Measurements from ENCODE around the gene SPTBN5.

- TF ChIP-seq CTCF (IDR thresholded peaks at IDR 0.05) = no peak
- no peak for TF ChIP-seq E2F4 (CRISPR knock-in tag; IDR thresholded peaks at IDR 0.05; ENCODE audit: borderline replicate concordance, low read depth)
- no peak for TF ChIP-seq ZNF423 (CRISPR knock-in tag; IDR thresholded peaks at IDR 0.05)
These were observed 39.9 kb upstream of the SPTBN5 start for GRCh38 chr15:41933771-41934170.
